Anterior cingulate cortex (tissue), 58 donors: ENCODE measurements around the gene SULT1A1.
"Not testable (repeated sequence)": the region's sequence is repeated elsewhere in the genome, so short reads cannot be mapped to it uniquely, and the experiment has no call there.

Experiments
- DNase-seq, 58 donors: peaks; one replicate each; lab custom pipeline; 2025; lab: John Stamatoyannopoulos, UW

SULT1A1 gene

DNA sequence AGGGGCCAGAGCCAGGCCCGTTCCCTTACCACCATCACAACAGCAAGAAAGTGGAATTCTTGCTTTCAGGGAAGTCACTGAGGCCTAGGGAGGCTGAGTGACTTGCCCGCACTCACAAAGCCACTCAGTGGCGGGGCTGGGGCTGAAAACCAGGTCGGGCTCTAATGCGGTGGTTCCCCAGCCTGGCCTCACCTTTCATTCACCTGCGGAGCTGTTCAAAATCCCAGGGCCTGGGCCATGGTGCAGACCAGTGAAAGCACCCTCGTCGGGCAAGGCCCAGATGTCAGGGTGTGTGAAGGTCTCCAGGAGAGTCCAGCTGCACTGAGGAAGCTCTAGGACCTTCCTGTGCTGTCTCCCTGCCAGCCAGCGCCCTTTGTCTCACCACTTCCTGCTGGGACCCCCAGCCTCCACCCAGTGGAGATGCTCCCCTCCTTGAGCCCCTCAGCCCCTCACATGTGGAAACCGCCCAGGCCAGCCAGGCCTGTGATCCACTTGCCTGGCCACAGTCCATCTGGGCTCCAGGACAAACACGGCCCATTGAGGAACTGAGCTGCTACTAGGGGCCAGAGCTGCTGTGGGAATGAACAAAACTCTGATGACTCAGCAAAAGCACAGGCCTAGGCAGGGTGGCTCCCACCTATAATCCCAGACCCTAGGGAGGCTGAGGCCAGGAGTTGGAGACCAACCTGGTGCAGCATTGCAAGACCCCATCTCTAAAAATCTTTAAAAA, 812 bp downstream of the SULT1A1 start:
- DNase-seq = peak in 13 of 58 donors; percentile 5 to 47 (median 14)

DNA sequence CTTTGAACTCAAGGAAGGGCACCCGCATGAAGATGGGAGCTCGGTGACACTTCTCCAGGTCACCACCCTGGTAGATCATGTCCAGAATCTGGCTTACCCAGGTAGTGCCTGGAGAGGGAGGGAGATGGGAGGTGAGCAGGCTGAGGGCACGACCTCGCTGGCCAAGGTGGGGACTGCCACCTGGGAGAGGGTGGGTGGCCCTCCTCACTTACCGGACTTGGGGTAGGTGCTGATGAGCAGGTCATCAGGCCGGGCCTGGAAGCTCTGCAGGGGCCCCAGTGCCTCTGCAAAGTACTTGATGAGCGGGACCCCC, 1.4 kb downstream of the SULT1A1 start:
- not testable (repeated sequence) for DNase-seq

DNA sequence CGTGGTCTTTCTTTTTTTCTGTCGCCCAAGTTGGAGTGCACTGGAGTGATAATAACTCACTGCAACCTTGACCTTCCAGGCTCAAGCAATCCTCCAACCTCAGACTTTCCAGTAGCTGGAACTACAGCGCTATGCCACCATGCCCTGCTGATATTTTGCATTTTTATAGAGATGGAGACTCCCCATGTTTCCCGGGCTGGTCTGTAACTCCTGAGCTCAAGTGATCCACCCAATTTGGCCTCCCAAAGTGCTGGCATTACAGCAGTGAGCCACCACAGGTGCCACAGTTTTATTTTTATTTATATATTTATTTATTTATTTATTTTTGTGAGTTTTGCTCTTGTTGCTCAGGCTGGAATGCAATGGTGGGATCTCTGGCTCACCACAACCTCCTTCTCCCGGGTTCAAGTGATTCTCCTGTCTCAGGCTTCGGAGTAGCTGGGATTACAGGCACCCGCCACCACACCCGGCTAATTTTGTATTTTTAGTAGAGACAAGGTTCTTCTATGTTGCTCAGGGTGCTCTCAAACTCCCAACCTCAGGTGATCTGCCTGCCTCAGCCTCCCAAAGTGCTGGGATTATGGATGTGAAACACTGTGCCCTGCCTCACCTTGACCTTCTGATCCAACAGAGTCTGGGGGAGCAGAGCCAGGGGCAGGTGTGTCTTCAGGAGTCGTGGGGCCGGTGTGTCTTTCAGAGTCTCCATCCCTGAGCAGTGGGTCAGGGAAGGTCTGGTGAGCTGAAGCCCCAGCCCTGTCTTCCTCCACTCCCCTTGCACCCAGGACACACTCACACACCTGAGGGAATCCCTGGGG, 2.0 kb downstream of the SULT1A1 start:
- DNase-seq = not testable (repeated sequence)

DNA sequence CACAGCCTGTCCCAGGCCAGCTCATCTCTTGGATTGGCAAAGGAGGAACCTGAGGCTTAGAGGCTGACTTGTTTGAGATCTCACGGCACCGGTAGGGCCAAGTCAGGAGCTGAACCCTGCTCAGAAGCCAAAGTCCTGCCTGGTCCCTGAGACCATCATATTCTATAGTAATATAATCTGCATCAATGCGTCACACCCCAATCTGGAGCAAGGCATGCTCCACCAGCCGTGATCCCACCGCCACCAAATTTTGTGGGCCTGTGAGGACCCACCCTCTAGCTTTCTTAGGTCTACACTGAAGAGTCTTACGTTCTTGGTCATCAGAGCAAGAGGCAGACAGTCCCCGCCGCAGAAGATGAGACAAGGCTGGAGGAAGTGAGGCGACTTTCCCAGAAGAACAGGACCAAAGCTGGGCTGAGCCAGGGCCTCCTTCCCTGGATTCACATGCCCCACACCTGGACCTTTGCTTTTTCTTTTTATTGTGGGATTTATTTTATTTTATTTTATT, 2.7 kb downstream of the SULT1A1 start:
- DNase-seq = no peak

DNA sequence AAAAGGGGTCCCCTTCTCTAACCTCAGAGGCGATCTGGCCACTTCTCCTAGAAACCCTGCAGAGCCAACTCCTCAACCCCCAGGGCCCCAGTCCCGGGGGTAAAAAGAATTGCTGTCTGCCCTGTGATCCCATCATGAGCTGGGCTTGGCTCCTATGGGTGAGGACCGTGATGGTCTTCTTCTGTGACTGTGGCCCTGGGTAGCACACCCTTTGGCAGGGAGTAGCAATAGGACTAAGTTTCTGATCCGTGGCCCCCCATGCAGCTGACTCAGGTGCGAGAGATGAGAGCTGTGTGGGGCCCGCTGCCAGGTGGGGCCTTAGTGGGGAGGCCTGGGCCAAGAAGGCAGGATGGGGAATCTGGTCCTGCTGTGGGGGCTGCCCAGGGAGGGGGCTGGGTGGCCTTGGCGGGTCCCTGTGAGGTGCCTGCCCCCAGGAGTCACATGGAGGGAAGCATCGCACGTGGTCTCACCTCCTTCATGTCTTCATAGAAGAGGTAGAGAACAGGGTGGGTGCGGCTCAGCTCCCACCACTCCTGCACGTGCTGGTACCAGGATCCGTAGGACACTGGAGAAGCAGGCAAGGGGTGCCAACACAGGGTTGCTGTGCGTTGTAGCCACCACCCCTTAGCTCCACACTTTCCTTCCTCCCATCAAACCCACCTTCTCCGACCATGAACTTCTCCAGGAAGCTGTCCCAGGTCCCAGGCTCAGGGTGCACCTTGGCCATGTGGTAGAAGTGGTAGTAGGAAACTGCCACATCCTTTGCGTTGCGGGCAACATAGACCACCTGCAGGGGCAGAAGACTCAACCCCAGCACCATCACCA, 3.3 kb downstream of the SULT1A1 start:
- no peak for DNase-seq

DNA sequence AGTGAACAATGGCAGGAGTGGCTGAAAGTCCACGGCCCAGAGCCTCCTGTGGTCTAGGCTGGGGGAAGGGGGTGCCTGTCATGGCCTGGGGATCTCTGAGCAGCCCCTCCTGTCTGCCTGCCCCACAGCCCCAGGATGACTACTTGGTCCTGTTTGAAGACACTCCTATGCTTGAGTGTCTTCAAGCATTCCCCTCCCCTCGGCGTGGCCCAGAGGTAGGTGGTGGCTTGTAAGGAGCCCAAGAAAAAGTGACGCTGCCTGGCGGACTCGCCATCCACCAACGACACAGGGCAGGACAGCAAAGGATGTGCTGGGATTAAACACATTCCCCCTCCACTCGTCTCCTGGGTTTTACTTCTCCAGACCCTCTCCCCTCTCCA, 5.7 kb downstream of the SULT1A1 start:
- DNase-seq = no peak

DNA sequence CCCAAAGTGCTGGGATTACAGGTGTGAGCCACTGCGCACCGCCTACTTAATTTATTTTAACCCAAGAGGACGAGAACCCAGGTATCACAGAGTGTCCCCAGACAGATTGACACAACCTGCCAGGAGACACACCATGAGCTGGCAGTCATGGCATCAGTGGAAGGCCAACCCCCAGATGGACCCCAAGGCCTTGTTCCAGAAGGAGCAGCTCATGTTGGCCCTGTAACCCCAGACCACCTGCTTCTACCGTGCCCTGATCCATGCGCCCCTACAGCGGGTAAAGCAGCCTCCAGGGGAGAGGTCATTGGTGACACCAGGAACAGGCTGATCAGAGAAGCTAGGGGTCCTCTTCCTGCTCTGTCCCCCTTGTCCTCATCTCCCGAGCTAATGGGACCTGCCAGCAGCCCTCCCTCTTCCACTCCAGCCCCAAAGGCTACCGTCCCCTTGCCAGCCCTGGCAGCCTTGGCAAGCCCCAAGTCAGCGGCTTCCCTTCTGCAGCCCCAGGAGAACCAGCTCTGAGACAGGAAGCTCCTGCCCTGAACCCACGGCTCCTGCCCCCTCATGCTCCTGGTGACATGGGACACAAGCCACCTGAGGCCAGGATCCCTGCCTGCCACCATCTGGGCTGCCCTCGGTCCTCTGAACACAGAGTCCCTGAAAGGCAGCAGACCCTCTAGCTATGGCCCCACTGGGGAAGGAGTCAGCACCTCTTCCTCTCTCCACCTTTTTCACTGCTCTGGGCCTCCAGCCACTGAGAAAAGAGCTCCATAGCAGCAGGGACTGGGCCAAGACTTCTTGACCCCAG, 6.3 kb downstream of the SULT1A1 start:
- DNase-seq = no peak

DNA sequence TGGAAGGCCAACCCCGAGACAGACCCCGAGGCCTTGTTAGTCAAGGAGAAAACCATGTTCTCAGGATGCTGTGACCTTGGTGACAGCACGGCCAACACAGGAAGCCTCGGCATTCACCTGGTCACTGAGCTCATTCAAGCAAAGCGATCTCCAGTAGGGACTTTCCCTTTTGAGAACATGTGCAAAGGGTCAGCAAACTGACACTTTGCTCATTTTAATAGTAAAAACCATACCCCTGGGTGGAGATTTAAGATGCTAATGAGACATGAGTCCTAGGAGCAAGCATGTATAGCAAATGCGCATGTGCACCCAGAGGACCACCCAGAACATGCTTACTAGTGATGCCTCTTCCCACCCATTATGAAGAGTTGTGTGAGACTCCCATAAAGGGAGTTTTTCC, 7.3 kb downstream of the SULT1A1 start:
- no peak for DNase-seq

DNA sequence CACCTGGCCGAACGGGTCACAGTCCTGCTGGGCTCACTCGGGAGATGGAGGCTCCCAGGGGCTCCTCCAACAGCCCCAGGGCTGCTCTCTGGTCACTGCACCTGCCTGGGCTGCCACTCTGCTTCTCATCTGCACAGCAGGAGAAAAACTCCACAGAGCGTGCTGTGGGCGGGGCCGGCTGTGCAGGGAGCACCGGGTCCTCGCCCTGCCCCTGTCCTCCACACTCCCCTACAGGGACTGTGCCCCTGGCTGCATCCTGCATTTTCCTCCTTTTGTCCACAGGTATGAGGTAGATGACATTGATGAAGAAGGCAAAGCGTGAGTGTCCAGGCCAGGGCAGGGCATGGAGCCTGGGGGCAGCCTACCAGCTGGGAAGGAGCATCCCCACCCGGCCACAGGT, 7.8 kb downstream of the SULT1A1 start:
- DNase-seq = not testable (repeated sequence)

DNA sequence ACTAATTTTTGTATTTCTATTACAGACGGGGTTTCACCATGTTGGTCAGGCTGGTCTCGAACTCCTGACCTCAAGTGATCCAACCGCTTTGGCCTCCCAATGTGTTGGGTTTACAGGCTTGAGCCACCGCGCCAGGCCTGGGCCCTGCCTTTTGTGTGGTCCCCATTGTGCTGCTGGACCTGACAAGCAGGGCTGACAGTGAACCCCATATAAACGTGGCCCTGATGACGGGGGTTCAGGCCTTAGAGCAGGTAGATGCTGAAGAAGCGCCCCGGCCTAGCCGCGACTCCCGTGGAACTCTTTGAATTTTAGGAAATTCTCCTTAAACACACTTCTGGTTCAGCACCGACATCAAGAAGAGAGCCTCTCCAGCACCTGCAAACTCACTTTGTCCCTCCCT, 8.3 kb downstream of the SULT1A1 start:
- DNase-seq = not testable (repeated sequence)

DNA sequence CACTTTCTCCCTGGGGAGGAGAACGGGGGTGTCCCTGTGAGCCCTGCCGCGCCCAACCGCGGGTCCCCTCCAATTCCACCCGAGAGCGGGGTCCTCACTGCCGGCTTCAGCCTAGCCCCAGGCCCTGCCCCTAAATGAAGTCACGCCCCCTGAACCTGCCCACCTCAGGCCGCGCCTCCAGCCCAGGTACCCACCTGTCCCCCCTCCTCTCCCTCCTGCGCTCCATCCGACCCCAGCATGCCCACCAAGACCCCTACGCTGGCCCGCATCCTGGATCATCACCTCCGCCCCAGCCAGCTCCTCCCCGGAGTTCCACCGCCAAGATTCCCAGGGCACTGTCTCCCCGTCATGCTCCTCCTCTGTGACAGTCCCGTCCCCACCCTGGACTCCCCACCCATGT, 8.9 kb downstream of the SULT1A1 start:
- DNase-seq = not testable (repeated sequence)

DNA sequence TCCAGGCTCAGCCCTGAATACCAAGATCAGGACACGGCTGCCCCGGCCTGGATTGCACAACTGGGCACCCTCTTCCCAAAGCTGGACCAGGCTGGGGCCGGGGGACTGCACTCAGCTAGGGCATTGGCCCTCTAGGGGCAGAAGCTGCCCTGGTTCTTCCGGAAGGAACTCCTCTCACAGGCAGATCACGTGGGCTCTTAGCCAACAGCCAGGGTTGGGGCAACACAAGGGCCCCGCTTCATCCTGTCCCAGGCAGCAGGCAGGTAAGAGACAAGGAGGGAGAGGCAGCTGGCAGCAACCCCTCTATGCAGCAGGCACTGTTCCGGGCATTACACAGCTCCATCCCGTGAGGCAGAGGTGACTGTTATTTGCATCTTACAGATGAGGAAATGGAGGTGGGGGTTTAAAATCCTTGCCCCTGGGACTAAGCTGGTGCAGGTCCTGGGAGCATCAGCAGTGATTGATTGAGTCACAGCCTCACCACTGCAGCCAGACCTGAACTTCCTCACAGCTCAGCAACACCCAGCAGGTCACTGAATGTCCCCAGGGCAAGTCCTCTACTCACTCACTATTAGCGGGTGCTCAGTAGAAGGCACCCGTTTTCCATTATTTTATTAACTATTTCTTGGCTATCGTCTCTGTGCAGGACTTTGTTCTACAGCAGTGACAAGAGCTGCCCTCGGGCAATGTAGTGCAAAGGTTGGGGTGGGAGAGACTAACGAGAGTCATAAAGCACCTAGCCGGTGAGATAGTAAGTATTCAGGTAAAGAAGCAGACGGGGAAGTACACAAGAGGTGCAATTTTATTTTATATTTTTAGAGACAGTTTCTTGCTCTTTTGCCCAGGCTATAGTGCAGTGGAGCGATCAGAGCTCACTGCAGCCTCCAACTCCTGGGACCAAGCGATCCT, 10.2 kb downstream of the SULT1A1 start:
- DNase-seq = not testable (repeated sequence)

DNA sequence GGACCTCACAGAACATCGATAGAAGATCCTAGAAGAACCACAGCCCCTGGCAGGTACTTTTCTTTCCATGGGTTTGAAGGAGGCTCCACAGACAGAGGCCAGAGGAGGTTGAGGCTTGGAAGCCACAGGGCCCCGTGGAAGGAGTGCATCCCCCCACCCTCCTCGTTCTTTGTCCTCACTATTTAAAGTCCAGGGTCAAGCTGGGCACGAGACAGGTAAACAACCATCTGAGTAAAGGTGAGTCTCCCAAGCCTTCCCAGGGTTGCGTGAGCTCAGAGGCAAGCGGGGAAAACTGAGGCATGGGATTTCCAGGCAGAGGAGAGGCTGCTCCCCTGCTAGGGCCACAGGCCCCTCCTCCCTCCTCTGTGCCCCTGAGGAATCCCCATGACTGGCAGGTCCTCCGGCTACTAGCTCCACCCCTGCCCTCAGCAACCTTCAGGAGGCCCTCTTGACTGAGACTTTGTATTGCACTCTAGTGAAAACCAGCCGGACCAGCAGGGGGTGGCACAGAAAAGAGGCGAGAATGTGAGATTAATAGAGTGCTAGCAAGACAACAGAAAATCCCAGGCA, 12.1 kb downstream of the SULT1A1 start:
- DNase-seq = no peak

DNA sequence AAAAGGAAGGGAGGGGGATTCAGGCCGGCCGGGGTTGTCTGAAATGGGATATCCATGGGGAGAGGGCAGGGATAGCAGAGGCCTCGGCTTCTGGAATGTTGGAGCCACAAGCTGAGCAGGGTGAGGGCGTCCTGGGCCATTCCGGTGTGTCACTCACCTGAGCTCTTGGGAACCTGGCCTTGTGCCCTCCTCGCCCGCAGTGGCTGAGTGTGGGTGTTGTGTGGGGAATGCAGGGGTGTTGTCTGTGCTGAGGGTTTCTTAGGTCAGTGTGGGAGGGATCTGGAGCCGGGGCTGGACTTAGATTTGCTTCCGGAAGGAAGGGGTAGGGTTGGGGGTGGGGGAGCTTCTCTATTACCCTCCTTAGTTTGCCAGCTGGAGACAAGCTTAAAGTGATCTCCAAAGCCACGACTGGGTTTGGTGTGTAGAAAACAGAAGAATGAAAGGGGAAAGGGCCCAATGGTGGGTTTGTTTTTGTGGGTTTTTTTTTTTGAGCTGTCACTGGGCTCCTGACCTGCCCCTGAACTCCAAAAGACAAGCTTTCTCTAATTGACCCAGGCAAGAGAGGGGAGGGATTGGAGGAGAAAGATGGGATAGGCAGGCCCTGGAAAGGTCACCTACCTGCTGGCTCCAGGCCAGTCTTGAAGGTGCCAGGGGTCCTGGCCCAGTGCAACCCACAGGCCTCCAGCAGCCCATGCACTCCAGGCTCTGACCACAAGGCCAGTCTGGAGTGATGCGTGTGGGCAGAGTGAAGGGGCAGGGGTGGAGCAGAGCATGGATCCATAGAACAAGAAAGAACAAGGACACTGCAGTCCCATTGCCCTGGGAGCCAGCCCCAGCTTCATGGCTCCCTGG, 12.8 kb downstream of the SULT1A1 start, which contains the start of gene SULT1A2:
SULT1A2 (minus strand) TSS at position 211 of the 852 bp plus-strand sequence. CDS start 1,120 bp downstream, outside the sequence.
- no peak for DNase-seq

DNA sequence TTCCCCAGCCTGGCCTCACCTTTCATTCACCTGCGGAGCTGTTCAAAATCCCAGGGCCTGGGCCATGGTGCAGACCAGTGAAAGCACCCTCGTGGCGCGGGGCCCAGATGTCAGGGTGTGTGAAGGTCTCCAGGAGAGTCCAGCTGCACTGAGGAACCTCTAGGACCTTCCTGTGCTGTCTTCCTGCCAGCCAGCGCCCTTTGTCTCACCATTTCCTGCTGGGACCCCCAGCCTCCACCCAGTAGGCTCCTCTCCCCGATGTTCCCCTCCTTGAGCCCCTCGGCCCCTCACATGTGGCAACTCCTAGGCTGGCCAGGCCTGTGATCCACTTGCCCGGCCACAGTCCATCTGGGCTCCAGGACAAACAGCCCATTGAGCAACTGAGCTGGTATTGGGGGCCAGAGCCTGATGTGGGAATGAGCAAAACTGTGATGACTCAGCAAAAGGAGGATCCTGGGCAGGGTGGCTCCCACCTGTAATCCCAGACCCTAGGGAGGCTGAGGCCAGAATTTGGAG, 13.7 kb downstream of the SULT1A1 start:
- no peak for DNase-seq

DNA sequence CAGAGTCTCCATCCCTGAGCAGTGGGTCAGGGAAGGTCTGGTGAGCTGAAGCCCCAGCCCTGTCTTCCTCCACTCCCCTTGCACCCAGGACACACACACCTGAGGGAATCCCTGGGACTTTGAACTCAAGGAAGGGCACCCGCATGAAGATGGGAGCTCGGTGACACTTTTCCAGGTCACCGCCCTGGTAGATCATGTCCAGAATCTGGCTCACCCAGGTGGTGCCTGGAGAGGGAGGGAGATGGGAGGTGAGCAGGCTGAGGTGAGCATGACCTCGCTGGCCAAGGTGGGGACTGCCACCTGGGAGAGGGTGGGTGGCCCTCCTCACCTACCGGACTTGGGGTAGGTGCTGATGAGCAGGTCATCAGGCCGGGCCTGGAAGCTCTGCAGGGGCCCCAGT, 14.4 kb downstream of the SULT1A1 start:
- not testable (repeated sequence) for DNase-seq

DNA sequence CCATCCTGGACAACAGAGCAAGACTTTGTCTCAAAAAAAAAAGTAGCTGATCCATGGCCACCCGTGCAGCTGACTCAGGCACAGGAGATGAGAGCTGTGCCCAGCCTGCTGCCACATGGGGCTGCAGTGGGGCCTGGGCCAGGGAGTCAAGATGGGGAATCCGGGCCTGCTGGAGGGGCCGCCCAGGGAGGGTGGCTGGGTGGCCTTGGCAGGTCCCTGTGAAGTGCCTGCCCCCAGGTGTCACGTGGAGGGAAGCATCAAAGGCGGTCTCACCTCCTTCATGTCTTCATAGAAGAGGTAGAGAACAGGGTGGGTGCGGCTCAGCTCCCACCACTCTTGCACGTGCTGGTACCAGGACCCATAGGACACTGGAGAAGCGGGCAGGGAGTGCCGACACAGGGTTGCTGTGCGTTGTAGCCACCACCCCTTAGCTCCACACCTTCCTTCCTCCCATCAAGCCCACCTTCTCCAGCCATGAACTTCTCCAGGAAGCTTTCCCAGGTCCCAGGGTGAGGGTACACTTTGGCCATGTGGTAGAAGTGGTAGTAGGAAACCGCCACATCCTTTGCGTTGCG, 16.8 kb downstream of the SULT1A1 start:
- no peak for DNase-seq
